Panc1 (cell line): ENCODE measurements around the gene NPFF.

Experiments
- POLR2AphosphoS5 ChIP-seq: IDR thresholded peaks from 2 replicates; pipeline ENCODE4 v1.6.1; 2012; ENCODE audit warnings: mild to moderate bottlenecking, low read depth, low read length, moderate library complexity
- SIN3A ChIP-seq: IDR thresholded peaks from 2 replicates; pipeline ENCODE4 v1.6.1; 2012; ENCODE audit warnings: low read depth, mild to moderate bottlenecking, low read length, moderate library complexity, borderline replicate concordance; ENCODE audit not compliant: insufficient read depth
- TCF7L2 ChIP-seq: IDR thresholded peaks from 2 replicates; pipeline ENCODE4 v1.6.1; 2011; ENCODE audit warnings: mild to moderate bottlenecking, low read depth, low read length, inconsistent platforms
- TF ChIP-seq, protein P1 (sequence below): fragments of 450-650 bp; IDR thresholded peaks from 2 replicates; pipeline ENCODE4 v1.5.1; 2017; ENCODE audit warnings: mild to moderate bottlenecking

DNA sequence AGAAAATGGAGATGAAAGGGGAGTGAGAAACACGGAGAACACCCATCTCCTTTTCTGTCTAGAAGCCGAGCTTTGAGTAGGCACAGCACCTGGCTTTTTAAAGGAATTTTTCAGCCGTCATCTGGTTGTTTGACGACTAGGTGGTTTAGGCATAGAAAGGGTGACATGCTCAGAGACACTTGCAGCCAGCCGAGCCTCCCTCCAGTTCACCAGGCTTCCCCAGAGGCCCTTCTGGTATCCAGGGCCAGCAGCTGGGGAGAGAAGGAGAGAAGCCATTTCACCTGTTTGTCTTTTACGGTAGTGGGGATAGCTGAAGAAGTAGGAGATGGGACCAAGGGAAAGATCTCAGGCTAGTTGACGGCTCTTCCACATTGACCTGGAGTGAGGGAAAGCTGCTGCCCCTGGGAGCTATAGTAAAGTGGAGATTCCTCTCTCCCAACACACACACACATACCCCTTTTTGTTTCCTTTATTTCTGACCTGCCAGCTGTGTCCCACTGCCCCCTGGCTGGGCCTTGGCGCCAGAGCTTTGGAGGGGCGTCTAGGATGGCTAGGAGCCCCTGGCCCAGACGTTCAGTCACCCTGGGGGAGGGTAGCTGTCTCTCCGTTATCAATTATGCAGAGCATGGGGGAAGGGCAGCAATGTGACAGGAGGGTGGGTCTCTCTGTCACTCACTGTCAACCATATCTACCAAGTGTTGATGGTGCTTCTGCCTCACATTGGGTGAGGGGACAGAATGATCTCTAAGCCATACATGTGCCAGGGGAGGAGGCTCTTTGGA is 13.5 kb downstream of the NPFF start:
- TF ChIP-seq, protein P1, sequence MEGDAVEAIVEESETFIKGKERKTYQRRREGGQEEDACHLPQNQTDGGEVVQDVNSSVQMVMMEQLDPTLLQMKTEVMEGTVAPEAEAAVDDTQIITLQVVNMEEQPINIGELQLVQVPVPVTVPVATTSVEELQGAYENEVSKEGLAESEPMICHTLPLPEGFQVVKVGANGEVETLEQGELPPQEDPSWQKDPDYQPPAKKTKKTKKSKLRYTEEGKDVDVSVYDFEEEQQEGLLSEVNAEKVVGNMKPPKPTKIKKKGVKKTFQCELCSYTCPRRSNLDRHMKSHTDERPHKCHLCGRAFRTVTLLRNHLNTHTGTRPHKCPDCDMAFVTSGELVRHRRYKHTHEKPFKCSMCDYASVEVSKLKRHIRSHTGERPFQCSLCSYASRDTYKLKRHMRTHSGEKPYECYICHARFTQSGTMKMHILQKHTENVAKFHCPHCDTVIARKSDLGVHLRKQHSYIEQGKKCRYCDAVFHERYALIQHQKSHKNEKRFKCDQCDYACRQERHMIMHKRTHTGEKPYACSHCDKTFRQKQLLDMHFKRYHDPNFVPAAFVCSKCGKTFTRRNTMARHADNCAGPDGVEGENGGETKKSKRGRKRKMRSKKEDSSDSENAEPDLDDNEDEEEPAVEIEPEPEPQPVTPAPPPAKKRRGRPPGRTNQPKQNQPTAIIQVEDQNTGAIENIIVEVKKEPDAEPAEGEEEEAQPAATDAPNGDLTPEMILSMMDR = no peak
- TF ChIP-seq TCF7L2 (no peak), POLR2AphosphoS5 (no peak), SIN3A (no peak)
